Measurements from ENCODE around the gene DACH1.
"Not testable (repeated sequence)": the region's sequence is repeated elsewhere in the genome, so short reads cannot be mapped to it uniquely, and the experiment has no call there.

The DACH1 gene

GRCh38 chr13:71789037-71789436, 78.0 kb downstream of the DACH1 start:
- no peak for TF ChIP-seq CTCF (IDR thresholded peaks at IDR 0.05; ENCODE audit: low read depth, low read length)
- DNase-seq (ENCODE audit: low read depth in 2 of 2) = no peak
- H3K4me3 ChIP-seq (replicated peaks in 1 of 2; ENCODE audit: low read depth in 2 of 2, low read length in 2 of 2) = no peak overlapping the region

GRCh38 chr13:71787414-71787813, 79.6 kb downstream of the DACH1 start:
- DNase-seq (ENCODE audit: low read depth in 2 of 2) = no peak
- H3K4me3 ChIP-seq (replicated peaks in 1 of 2; ENCODE audit: low read depth in 2 of 2, low read length in 2 of 2) = no peak overlapping the region
- TF ChIP-seq CTCF (IDR thresholded peaks at IDR 0.05; ENCODE audit: low read depth, low read length) = no peak

GRCh38 chr13:71786875-71787274, 80.1 kb downstream of the DACH1 start:
- no peak for DNase-seq (ENCODE audit: low read depth in 2 of 2)
- H3K4me3 ChIP-seq (replicated peaks in 1 of 2; ENCODE audit: low read depth in 2 of 2, low read length in 2 of 2) = no peak overlapping the region
- no peak for TF ChIP-seq CTCF (IDR thresholded peaks at IDR 0.05; ENCODE audit: low read depth, low read length)

- no peak overlapping the region for H3K4me3 ChIP-seq (replicated peaks in 1 of 2; ENCODE audit: low read depth in 2 of 2, low read length in 2 of 2)
- no peak for TF ChIP-seq CTCF (IDR thresholded peaks at IDR 0.05; ENCODE audit: low read depth, low read length)
- no peak for DNase-seq (ENCODE audit: low read depth in 2 of 2)
These were observed 81.6 kb downstream of the DACH1 start for GRCh38 chr13:71785361-71785760.

GRCh38 chr13:71780546-71780945, 86.5 kb downstream of the DACH1 start:
- no peak overlapping the region for H3K4me3 ChIP-seq (replicated peaks in 1 of 2; ENCODE audit: low read depth in 2 of 2, low read length in 2 of 2)
- no peak for DNase-seq (ENCODE audit: low read depth in 2 of 2)
- no peak for TF ChIP-seq CTCF (IDR thresholded peaks at IDR 0.05; ENCODE audit: low read depth, low read length)

- DNase-seq (ENCODE audit: low read depth in 2 of 2); H3K4me3 ChIP-seq (replicated peaks in 1 of 2; ENCODE audit: low read depth in 2 of 2, low read length in 2 of 2): not testable (repeated sequence)
These were observed 88.0 kb downstream of the DACH1 start for GRCh38 chr13:71778998-71779397.

GRCh38 chr13:71775966-71776365, 91.0 kb downstream of the DACH1 start:
- no peak for TF ChIP-seq CTCF (IDR thresholded peaks at IDR 0.05; ENCODE audit: low read depth, low read length)
- DNase-seq (ENCODE audit: low read depth in 2 of 2) = no peak
- H3K4me3 ChIP-seq (replicated peaks in 1 of 2; ENCODE audit: low read depth in 2 of 2, low read length in 2 of 2) = no peak overlapping the region
